Memory B cell (primary cell): ENCODE results near the gene ACTN1.

Experiments used
- ATAC-seq: fragments of 150-1000 bp; cut with Tn5 transposase; 2 replicates; pipeline ENCODE4 v1.10.0; 2021; ENCODE audit warnings: low read depth, mild to moderate bottlenecking, moderate library complexity
- DNase-seq, 2 donors: peaks; one replicate each; pipeline ENCODE4 v3.0.0; 2022; ENCODE audit warnings: low spot score in 2 of 2
- H3K27ac Mint-ChIP-seq: one replicate; pipeline ENCODE4 v1.8.0; 2022; ENCODE audit warnings: mild to moderate bottlenecking, moderate library complexity, mixed read lengths
- H3K27me3 Mint-ChIP-seq: one replicate; pipeline ENCODE4 v1.8.0; 2022; ENCODE audit warnings: mixed read lengths
- H3K36me3 Mint-ChIP-seq: one replicate; pipeline ENCODE4 v1.8.0; 2022; ENCODE audit warnings: mild to moderate bottlenecking, mixed read lengths
- H3K4me1 Mint-ChIP-seq: one replicate; pipeline ENCODE4 v1.8.0; 2022; ENCODE audit warnings: mixed read lengths
- H3K4me3 Mint-ChIP-seq: one replicate; pipeline ENCODE4 v1.8.0; 2022; ENCODE audit warnings: mild to moderate bottlenecking, moderate library complexity, mixed read lengths
- H3K9me3 Mint-ChIP-seq: one replicate; pipeline ENCODE4 v1.8.0; 2022; ENCODE audit warnings: mixed read lengths

The ACTN1 gene

DNA sequence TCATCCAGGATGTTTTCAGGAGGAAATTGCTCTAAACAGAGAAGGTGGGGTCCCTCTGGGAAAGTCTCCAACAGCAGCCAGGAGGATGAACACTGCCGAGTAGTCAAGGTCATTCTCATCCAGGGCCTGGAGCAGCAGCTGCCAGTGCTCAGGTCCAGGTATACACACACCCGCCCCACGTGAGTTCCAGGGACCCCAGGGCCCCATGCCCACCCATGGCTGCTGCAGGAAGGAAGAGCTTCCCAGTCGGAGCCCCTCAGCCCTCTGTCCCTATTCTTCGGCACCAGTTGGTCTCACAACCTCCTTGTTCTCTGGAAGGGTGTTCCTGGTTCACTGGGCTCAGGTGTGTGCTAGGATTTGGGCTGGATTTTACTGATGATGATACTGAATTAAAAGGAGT is 72.7 kb downstream of the ACTN1 start:
- no peak overlapping the region for H3K27ac Mint-ChIP-seq
- H3K4me1 Mint-ChIP-seq: peaks cover 3% of the 10 kb centered on the region
- no peaks in the 10 kb centered on the region for H3K36me3 Mint-ChIP-seq
- H3K4me3 Mint-ChIP-seq: no peak overlapping the region
- H3K27me3 Mint-ChIP-seq: peaks cover 6% of the 10 kb centered on the region
- no peaks in the 10 kb centered on the region for H3K9me3 Mint-ChIP-seq
- DNase-seq: no peak
- no peak for ATAC-seq

DNA sequence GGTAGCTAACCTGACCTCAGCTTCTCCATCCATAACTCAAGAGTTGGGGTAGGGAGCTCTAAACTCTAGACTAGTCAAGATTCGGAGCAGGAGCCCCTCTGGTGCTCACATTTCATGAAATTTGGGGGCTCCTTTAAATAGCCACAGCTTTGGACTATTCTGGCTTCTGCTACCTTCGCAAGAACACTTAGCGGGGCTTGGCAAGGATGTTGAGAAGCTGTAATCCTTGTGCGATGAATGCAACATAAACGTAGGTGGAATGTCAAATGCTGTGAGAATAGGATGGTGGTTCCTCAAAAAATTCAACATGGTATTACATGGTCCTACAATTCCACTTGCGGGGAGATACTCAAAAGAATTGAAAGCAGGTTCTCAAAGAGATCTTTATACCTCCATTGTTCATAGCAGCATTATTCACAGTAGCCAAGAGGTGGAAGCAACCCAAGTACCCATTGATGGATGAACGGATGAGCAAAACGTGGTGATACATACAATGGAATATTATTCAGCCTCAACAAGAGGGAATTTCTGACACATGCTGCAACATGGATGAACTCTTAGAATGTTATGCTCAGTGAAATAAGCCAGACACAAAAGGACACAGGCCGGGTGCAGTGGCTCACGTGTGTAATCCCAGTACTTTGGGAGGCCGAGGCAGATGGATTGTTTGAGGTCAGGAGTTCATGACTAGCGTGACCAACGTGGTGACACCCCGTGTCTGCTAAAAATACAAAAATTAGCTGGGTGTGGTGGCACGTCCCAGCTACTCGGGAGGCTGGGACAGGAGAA is 73.8 kb downstream of the ACTN1 start:
- H3K36me3 Mint-ChIP-seq: peaks cover 2% of the 10 kb centered on the region
- H3K4me1 Mint-ChIP-seq: peaks cover 3% of the 10 kb centered on the region

DNA sequence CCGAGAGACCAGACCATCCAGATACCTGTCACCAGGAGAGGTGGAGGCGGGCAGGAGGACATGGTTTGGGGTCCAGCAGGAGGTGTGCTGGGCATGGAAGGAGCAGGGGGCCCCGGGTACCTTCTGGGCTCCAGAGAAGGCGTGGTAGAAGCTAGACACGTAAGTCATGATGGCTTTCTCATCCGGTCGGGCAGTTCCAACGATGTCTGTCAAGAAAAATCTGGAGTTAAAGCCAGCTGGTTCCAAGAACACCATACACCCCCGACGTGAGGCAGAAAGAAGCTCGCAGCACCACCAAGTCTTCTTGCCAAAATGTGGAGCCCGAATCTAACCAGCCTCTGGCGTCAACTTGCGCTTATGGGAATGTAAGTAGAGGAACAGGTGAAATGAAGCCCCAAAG is 76.7 kb downstream of the ACTN1 start:
- peaks cover 2% of the 10 kb centered on the region for H3K36me3 Mint-ChIP-seq
- no peak overlapping the region for H3K4me3 Mint-ChIP-seq
- no peak overlapping the region for H3K27ac Mint-ChIP-seq
- ATAC-seq (no peak), DNase-seq (no peak)
- H3K9me3 Mint-ChIP-seq: no peaks in the 10 kb centered on the region
- peaks cover 29% of the 10 kb centered on the region for H3K27me3 Mint-ChIP-seq
- H3K4me1 Mint-ChIP-seq: peaks cover 16% of the 10 kb centered on the region

More for the DNA sequence above, 73.8 kb downstream of the ACTN1 start:
- Mint-ChIP-seq H3K27me3 (peaks cover 11% of the 10 kb centered on the region), H3K4me3 (no peak overlapping the region), H3K9me3 (no peaks in the 10 kb centered on the region), H3K27ac (no peak overlapping the region)
- DNase-seq (no peak), ATAC-seq (no peak)

DNA sequence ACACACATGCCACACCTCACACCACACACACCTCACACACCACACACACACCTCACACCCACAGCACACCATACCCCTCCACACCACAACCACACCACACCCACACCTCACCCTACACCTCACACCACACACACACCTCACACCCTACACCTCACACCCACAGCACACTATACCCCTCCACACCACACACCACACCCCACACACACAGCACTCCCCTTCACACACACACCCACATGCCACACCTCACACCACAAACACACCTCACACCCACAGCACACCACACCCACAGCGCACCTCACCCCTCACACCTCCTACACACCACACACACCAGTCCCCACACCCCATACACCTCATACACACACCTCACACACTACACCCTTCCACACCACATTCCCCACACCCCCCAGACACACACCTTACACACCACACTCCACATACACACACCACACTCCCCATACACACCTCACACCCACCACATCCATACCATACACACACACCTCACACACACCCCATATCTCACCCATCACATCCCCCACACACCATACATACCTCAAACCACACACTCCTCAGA is 80.0 kb downstream of the ACTN1 start:
- DNase-seq (no peak), ATAC-seq (no peak)
- Mint-ChIP-seq H3K4me1 (peaks cover 16% of the 10 kb centered on the region), H3K4me3 (no peak overlapping the region), H3K27ac (no peak overlapping the region), H3K9me3 (no peaks in the 10 kb centered on the region), H3K27me3 (peaks cover 30% of the 10 kb centered on the region), H3K36me3 (peaks cover 2% of the 10 kb centered on the region)

DNA sequence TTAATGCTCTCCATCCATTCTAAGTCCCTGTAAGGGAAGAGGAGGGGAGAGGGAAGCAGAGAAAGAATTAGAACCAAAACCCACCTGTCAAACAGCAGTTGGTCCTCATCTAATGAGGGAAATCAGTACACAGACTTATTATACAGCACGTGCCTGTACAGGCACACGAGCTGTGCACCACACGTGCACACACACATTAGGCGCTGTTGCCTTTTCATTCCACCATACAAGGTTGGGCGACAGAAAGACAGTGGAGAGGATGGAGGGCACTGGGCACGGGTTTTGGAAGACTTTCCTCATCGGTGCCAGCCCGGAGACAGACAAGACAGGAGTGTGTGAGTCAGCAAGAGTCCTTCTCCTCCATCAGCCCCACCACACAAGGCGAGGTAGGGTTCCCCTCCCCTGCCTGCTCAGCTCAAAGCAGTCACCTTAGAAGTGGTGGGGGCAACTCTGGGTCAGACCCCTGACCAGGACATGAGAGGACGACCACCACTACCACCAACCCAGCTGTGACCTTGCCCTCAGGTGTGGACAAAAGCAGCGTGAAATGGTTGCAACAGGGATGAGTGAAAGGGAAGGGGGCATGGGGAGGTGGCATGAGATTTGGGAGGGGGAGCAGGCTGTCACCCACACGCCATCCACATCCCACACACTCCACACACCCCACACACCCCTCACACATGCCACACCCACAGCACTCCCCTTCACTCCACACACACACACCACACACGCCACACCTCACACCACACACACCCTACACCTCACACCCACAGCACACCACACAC is 80.7 kb downstream of the ACTN1 start:
- Mint-ChIP-seq H3K36me3 (peaks cover 2% of the 10 kb centered on the region), H3K27ac (no peak overlapping the region)

DNA sequence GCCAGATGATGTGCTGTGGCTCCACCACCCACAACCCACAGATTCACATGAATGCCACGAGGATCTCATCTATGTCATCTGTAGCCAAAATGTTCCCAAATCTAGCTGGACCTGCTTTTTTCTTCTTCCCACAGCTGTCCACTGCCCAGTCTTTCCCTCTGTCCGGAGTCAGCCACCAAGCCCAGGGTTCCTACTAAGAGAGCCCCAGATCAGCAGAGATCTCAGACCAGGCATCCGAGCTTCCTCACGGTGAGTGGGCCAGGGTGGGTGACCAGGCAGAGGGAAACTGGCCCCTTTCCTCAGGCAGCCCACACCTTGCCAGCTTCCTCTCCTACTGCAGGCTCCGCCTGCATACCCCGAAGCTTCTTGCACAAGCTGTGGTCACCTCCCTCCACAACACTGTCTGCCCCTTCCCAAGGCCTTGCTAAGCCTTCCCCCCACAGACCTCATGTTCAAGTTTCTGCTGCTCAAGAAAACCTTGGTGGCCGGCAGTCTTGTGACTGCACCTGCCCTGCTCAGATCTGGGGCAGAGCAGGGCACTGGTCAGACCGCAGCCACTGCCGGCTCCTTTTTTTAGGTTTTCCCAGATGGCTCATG is 81.4 kb downstream of the ACTN1 start:
- H3K27me3 Mint-ChIP-seq: peaks cover 27% of the 10 kb centered on the region
- no peak overlapping the region for H3K4me3 Mint-ChIP-seq
- ATAC-seq (no peak), DNase-seq (no peak)
- peaks cover 16% of the 10 kb centered on the region for H3K4me1 Mint-ChIP-seq
- no peaks in the 10 kb centered on the region for H3K9me3 Mint-ChIP-seq
- peaks cover 2% of the 10 kb centered on the region for H3K36me3 Mint-ChIP-seq
- no peak overlapping the region for H3K27ac Mint-ChIP-seq

More for the DNA sequence above, 80.7 kb downstream of the ACTN1 start:
- Mint-ChIP-seq H3K27me3 (peaks cover 27% of the 10 kb centered on the region), H3K9me3 (no peaks in the 10 kb centered on the region), H3K4me1 (peaks cover 16% of the 10 kb centered on the region), H3K4me3 (no peak overlapping the region)
- no peak for ATAC-seq
- DNase-seq: no peak

DNA sequence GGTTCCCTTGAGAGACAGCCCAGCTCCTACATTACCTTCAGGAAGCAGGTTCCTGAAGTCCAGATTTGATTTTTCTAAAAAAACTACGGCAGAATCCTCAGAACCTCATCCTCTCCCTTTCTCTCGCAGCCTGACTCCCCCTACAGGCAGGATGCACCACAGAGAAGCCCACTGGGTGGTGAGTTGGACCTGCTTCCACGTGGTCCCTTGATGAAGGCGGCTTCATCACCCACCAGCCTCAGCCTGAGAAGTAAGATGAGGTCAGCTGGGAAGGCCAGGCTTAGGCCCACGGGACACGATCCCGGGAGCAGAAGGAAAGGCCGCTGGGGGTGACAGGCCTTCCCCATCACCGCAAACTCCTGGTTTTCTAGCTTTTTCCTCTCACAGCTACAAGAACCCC is 83.0 kb downstream of the ACTN1 start:
- Mint-ChIP-seq H3K4me3 (no peak overlapping the region), H3K27ac (no peak overlapping the region), H3K9me3 (no peaks in the 10 kb centered on the region), H3K27me3 (peaks cover 30% of the 10 kb centered on the region), H3K36me3 (peaks cover 2% of the 10 kb centered on the region), H3K4me1 (peaks cover 16% of the 10 kb centered on the region)
- no peak for DNase-seq
- no peak for ATAC-seq

DNA sequence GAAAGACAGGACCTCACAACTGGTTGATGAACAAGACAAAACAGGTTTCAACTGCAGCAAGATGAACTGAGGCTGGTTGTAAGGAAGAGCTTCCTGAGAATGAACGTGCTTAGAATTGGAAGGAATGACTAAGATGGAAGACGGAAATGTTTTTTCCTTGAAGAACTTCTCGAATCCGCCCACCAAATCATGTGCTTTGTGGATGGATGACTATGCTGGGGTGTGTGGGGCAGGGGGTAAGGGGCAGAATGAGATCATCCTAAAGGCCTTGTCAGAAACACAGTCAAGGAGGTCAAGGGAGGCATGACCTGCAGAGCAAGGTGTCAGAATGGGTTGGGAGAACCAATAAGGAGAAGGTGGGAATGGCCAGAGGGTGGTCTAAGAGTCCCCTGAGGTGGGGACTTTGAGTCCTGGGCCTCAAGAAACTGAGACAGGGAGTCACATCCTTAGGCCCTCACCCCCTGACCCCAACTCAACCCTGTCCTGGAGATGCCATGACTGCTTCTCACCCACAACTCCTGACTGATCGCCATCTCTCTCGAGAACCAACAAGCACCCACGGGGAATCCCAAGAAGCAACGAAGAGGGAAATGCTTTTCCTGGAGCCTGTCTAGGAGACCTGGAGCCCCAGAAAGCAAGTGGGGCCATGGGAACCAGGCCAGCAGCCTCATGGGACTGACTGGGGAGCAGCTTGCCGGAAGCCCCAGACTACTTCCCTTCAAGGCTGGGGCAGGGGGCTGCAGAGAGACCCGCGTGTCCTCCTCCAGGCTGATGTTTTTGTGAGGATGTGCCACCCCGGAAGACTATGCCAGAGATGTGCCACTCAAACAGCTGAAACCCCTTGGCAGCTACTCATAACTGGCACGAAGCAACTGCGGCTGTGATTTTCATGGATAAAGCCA is 84.0 kb downstream of the ACTN1 start:
- no peak for ATAC-seq
- H3K27ac Mint-ChIP-seq: no peak overlapping the region

DNA sequence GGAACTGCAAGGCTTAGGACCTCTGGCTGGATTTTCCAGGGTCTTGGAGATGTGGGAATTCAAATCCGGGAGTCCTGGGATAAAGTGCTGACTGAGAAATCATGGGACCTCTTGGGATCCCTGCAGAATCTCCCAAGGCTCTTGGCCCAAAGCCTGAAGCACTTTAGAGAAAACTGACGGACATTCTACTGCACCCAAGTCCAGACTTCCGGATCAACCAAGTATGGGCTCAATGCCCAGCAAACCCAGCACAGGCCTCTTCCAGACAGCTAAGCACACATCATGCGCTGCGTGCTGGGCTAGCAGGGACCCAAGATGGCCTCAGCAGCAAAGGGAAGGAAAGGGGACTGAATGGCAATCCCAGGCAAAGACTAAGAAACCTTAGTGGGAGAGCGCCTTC is 85.0 kb downstream of the ACTN1 start:
- Mint-ChIP-seq H3K27me3 (peaks cover 16% of the 10 kb centered on the region), H3K4me1 (peaks cover 5% of the 10 kb centered on the region), H3K27ac (no peak overlapping the region), H3K4me3 (no peak overlapping the region), H3K36me3 (no peaks in the 10 kb centered on the region), H3K9me3 (no peaks in the 10 kb centered on the region)
- DNase-seq: no peak
- no peak for ATAC-seq

More for the DNA sequence above, 84.0 kb downstream of the ACTN1 start:
- no peaks in the 10 kb centered on the region for H3K36me3 Mint-ChIP-seq
- peaks cover 11% of the 10 kb centered on the region for H3K4me1 Mint-ChIP-seq
- no peak overlapping the region for H3K4me3 Mint-ChIP-seq
- no peaks in the 10 kb centered on the region for H3K9me3 Mint-ChIP-seq
- DNase-seq: no peak
- H3K27me3 Mint-ChIP-seq: peaks cover 23% of the 10 kb centered on the region

DNA sequence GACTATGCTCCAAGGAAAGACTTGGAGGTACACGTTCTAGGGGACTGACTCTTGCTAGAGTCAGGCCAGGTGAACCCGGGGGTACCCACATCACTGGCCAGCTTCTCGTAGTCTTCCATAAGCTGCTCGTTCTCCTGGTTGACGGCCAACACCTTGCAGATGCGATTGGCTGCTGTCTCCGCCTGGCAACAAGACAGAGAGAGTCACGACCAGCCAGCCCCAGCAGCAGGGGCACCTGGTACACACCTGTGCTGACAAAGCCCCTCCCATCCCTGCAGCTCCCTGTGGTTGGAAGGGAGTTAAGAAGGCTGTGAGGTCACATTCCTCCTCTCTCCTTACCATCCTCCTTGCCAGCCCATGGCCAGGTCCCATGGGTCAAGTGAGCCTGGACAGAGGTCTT is 85.5 kb downstream of the ACTN1 start:
- no peak overlapping the region for H3K4me3 Mint-ChIP-seq
- H3K4me1 Mint-ChIP-seq: peaks cover 3% of the 10 kb centered on the region
- H3K27ac Mint-ChIP-seq: no peak overlapping the region
- H3K27me3 Mint-ChIP-seq: peaks cover 11% of the 10 kb centered on the region
- ATAC-seq: no peak
- H3K36me3 Mint-ChIP-seq: no peaks in the 10 kb centered on the region
- no peaks in the 10 kb centered on the region for H3K9me3 Mint-ChIP-seq
- DNase-seq: no peak

DNA sequence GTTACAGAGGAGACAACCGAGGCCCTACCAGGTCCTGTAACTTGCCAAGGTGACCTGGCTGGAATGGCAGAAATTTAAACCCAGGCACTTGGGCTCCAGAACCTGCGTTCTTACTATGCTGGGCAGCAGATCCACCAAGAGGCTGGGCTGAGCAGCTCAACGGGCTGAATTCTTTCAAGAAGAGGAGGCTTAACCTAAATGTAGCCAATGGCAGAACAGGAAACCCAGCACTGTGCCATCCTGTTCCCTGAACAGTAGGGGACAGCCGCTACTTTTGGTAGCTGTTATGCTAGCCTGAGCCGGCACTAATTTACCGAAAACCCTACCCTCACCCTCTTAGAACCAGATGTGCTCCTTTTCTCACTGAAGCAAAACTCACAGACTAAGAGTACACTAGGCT is 86.1 kb downstream of the ACTN1 start:
- H3K27ac Mint-ChIP-seq: no peak overlapping the region
- ATAC-seq (no peak), DNase-seq (no peak)
- peaks cover 7% of the 10 kb centered on the region for H3K27me3 Mint-ChIP-seq
- H3K9me3 Mint-ChIP-seq: no peaks in the 10 kb centered on the region
- no peaks in the 10 kb centered on the region for H3K4me1 Mint-ChIP-seq
- H3K36me3 Mint-ChIP-seq: no peaks in the 10 kb centered on the region
- no peak overlapping the region for H3K4me3 Mint-ChIP-seq

DNA sequence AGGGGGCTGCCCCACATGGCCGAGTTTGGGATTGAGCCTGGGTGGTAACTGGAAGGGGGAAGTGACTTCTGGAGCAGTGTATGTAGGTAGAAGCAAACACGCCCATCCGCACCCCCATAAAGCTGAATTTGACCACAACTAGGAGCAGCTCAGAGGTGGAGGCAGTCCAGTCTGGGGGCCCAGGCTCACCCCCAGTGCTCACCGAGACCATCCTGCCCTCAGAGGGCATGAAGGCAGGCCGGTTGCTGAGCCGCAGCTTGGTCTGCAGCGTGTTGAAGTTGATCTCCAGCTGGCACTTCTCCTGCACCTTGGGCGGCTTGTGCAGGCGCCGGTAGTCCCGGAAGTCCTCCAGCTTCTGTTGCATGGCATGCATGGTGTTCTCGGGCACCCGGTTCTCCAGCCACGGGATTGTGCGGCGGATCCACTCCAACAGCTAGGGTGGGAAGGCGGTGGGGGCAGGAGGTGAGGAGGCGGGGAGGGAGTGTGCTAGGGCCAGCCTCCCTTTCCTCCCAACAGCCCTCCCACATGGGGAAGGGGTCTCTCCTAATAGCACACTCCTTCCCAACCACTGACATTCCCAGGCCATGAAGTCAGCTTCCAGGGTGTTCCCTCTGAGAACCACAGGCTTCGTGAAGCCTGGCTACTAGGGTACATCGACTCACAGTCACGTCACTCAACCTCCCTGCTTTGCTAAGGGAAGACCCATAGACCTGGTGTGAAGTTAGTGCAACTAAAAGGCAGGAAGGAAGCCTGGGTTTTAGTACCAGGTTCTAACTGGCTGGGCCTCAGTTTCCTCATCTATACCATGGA is 87.0 kb downstream of the ACTN1 start:
- Mint-ChIP-seq H3K4me1 (no peaks in the 10 kb centered on the region), H3K36me3 (no peaks in the 10 kb centered on the region), H3K27me3 (peaks cover 5% of the 10 kb centered on the region), H3K4me3 (no peak overlapping the region), H3K9me3 (no peaks in the 10 kb centered on the region), H3K27ac (no peak overlapping the region)
- DNase-seq: no peak
- ATAC-seq: no peak
